Activated CD8-positive, alpha-beta memory T cell treated with anti-CD3 and anti-CD28 coated beads, Interleukin-2, amount 50 U/mL, for 24 hours (primary cell): ENCODE results near the gene ZFAND3.

ENCODE experiments used
- DNase-seq: peaks from one replicate; pipeline ENCODE4 v3.0.0-alpha.2; 2020; ENCODE audit errors: extremely low read depth

Gene ZFAND3

GRCh38 chr6:37894585-37894984 lies 75.1 kb downstream of the ZFAND3 start:
- DNase-seq: no peak

GRCh38 chr6:37897321-37897720 lies 77.8 kb downstream of the ZFAND3 start:
- no peak for DNase-seq

- DNase-seq: no peak
These were observed 78.4 kb downstream of the ZFAND3 start for GRCh38 chr6:37897818-37898515.

GRCh38 chr6:37903351-37904340 lies 84.1 kb downstream of the ZFAND3 start:
- no peak for DNase-seq

GRCh38 chr6:37904590-37904989 lies 85.1 kb downstream of the ZFAND3 start:
- DNase-seq: no peak

- no peak for DNase-seq
These were observed 86.6 kb downstream of the ZFAND3 start for GRCh38 chr6:37906121-37906520.

GRCh38 chr6:37910998-37911397 lies 91.5 kb downstream of the ZFAND3 start:
- DNase-seq: no peak

GRCh38 chr6:37913210-37913609 lies 93.7 kb downstream of the ZFAND3 start:
- DNase-seq: no peak

GRCh38 chr6:37915463-37915862 lies 95.9 kb downstream of the ZFAND3 start:
- DNase-seq: no peak

- DNase-seq: no peak
These were observed 96.6 kb downstream of the ZFAND3 start for GRCh38 chr6:37916149-37916548.

GRCh38 chr6:37916675-37917074 lies 97.1 kb downstream of the ZFAND3 start:
- no peak for DNase-seq

GRCh38 chr6:37917566-37917965 lies 98.0 kb downstream of the ZFAND3 start:
- DNase-seq: no peak

GRCh38 chr6:37919417-37920157 lies 100.1 kb downstream of the ZFAND3 start:
- DNase-seq: no peak

GRCh38 chr6:37920667-37921066 lies 101.1 kb downstream of the ZFAND3 start:
- DNase-seq: no peak

GRCh38 chr6:37922563-37922962 lies 103.0 kb downstream of the ZFAND3 start:
- DNase-seq: no peak

GRCh38 chr6:37923514-37923913 lies 104.0 kb downstream of the ZFAND3 start:
- no peak for DNase-seq

- DNase-seq: no peak
These were observed 107.1 kb downstream of the ZFAND3 start for GRCh38 chr6:37926661-37927060.

GRCh38 chr6:37928217-37928616 lies 108.7 kb downstream of the ZFAND3 start:
- no peak for DNase-seq

- DNase-seq: no peak
These were observed 110.9 kb downstream of the ZFAND3 start for GRCh38 chr6:37930288-37930971.

- DNase-seq: no peak
These were observed 111.5 kb downstream of the ZFAND3 start for GRCh38 chr6:37931066-37931465.

GRCh38 chr6:37934276-37934675 lies 114.7 kb downstream of the ZFAND3 start:
- no peak for DNase-seq

GRCh38 chr6:37936150-37936549 lies 116.6 kb downstream of the ZFAND3 start:
- DNase-seq: no peak
